IMR-90 (cell line): ENCODE measurements around the gene ACP6.

Experiments used
- CTCF ChIP-seq: conservative IDR thresholded peaks from 2 replicates; pipeline ENCODE4 v1.5.1; 2012; ENCODE audit warnings: mild to moderate bottlenecking, low read depth, low read length, improper control_type of control experiment
- NFE2L2 ChIP-seq: fragments of 150-350 bp; IDR thresholded peaks from 2 replicates; pipeline ENCODE4 v1.6.1; 2016; ENCODE audit warnings: low read depth, mild to moderate bottlenecking, low read length
- POLR2A ChIP-seq: IDR thresholded peaks from 2 replicates; pipeline ENCODE4 v1.6.1; 2012; ENCODE audit warnings: mild to moderate bottlenecking, low read depth, low read length
- RAD21 ChIP-seq: IDR thresholded peaks from 2 replicates; pipeline ENCODE4 v1.6.1; 2012; ENCODE audit warnings: low read length, improper control_type of control experiment

GRCh38 chr1:147611021-147611426 is 59.3 kb downstream of the ACP6 start:
- no peak for TF ChIP-seq POLR2A
- TF ChIP-seq RAD21 = no peak
- no peak for TF ChIP-seq CTCF
- no peak for TF ChIP-seq NFE2L2
